Neural cell (in vitro differentiated cells): Measurements from ENCODE around the gene EPB42. TPM values are rescaled to one million over a fixed set of nuclear protein-coding genes. Genes with fewer than 3 reads are reported as not detected.

Source experiments
- H2AFZ ChIP-seq: fragments of 200-600, 300-800 bp; sonication (generic), shearing (Covaris generic); 2 replicates; pipeline ENCODE4 v1.6.0; 2014; ENCODE audit warnings: low read depth, mild to moderate bottlenecking, antibody characterized with exemption, low read length, moderate library complexity
- H3F3A ChIP-seq: fragments of 200-600 bp; shearing (Covaris generic); 2 replicates; pipeline ENCODE4 v1.6.1; 2016; ENCODE audit warnings: mild to moderate bottlenecking, moderate library complexity, mixed read lengths, antibody characterized with exemption, low read length; ENCODE audit not compliant: insufficient read depth, poor library complexity, severe bottlenecking
- H3K27ac ChIP-seq: fragments of 200-600, 300-800 bp; sonication (generic), shearing (Covaris generic); 2 replicates; pipeline ENCODE4 v1.5.1; 2014; ENCODE audit warnings: mild to moderate bottlenecking, low read length, moderate library complexity
- H3K27me3 ChIP-seq: fragments of 300-800, 200-600 bp; sonication (generic), shearing (Covaris generic); 2 replicates; pipeline ENCODE4 v1.6.0; 2014; ENCODE audit warnings: mild to moderate bottlenecking, low read depth, low read length, moderate library complexity; ENCODE audit not compliant: insufficient read depth
- H3K36me3 ChIP-seq: fragments of 300-800, 200-600 bp; sonication (generic), shearing (Covaris generic); 2 replicates; pipeline ENCODE4 v1.5.1; 2014; ENCODE audit warnings: mild to moderate bottlenecking, antibody characterized with exemption, low read length, moderate library complexity; ENCODE audit not compliant: insufficient read depth
- H3K4me2 ChIP-seq: fragments of 300-800, 200-600 bp; sonication (generic), shearing (Covaris generic); 2 replicates; pipeline ENCODE4 v1.6.0; 2014; ENCODE audit warnings: mild to moderate bottlenecking, low read length
- H3K4me3 ChIP-seq: fragments of 300-800, 200-600 bp; sonication (generic), shearing (Covaris generic); 2 replicates; pipeline ENCODE4 v1.5.1; 2014; ENCODE audit warnings: mild to moderate bottlenecking, low read length, moderate library complexity
- H3K79me2 ChIP-seq: fragments of 200-600 bp; shearing (Covaris generic); replicated peaks from 2 replicates; pipeline ENCODE4 v1.6.0; 2014; ENCODE audit warnings: mild to moderate bottlenecking, low read length, moderate library complexity; ENCODE audit not compliant: insufficient read depth
- H3K9ac ChIP-seq: fragments of 300-800, 200-600 bp; sonication (generic), shearing (Covaris generic); 2 replicates; pipeline ENCODE4 v1.6.1; 2016; ENCODE audit warnings: mild to moderate bottlenecking, low read length, mixed read lengths
- H3K9me2 ChIP-seq: fragments of 200-600 bp; shearing (Covaris generic); 2 replicates; pipeline ENCODE4 v1.6.1; 2016; ENCODE audit warnings: mild to moderate bottlenecking, low read length, mixed read lengths; ENCODE audit not compliant: insufficient read depth
- H3K9me3 ChIP-seq: fragments of 200-600, 300-800 bp; sonication (generic), shearing (Covaris generic); 2 replicates; pipeline ENCODE4 v1.6.1; 2016; ENCODE audit warnings: mild to moderate bottlenecking, mixed run types, low read length, moderate library complexity, mixed read lengths
- H4K20me1 ChIP-seq: fragments of 200-600 bp; shearing (Covaris generic); 2 replicates; pipeline ENCODE4 v1.6.1; 2016; ENCODE audit warnings: mild to moderate bottlenecking, mixed run types; ENCODE audit not compliant: insufficient read depth
- CTCF ChIP-seq: fragments of 450-650 bp; IDR thresholded peaks from 2 replicates; pipeline ENCODE4 v1.5.1; 2014; ENCODE audit warnings: antibody characterized with exemption, mild to moderate bottlenecking, moderate library complexity; ENCODE audit not compliant: poor library complexity, severe bottlenecking
- EP300 ChIP-seq: fragments of 450-650 bp; conservative IDR thresholded peaks from 2 replicates; pipeline ENCODE4 v1.6.1; 2014; ENCODE audit warnings: antibody characterized with exemption, mild to moderate bottlenecking, moderate library complexity; ENCODE audit not compliant: poor library complexity, severe bottlenecking
- EZH2 ChIP-seq: fragments of 200-600, 300-800 bp; shearing (Covaris generic), sonication (generic); IDR thresholded peaks from 2 replicates; pipeline ENCODE4 v1.6.1; 2014; ENCODE audit warnings: antibody characterized with exemption, low read length, borderline replicate concordance, mild to moderate bottlenecking; ENCODE audit not compliant: insufficient read depth, poor library complexity, severe bottlenecking
- MXI1 ChIP-seq: fragments of 450-650 bp; conservative IDR thresholded peaks from 2 replicates; pipeline ENCODE4 v1.6.1; 2014; ENCODE audit warnings: antibody characterized with exemption, mild to moderate bottlenecking; ENCODE audit not compliant: poor library complexity, severe bottlenecking
- POLR2AphosphoS5 ChIP-seq: IDR thresholded peaks from 2 replicates; pipeline ENCODE4 v1.6.1; 2012
- RAD21 ChIP-seq: fragments of 450-650 bp; conservative IDR thresholded peaks from 2 replicates; pipeline ENCODE4 v1.6.1; 2014; ENCODE audit warnings: antibody characterized with exemption, mild to moderate bottlenecking, moderate library complexity
- REST ChIP-seq: IDR thresholded peaks from 2 replicates; pipeline ENCODE4 v1.6.1; 2012; ENCODE audit warnings: borderline replicate concordance
- SMC3 ChIP-seq: fragments of 450-650 bp; conservative IDR thresholded peaks from 2 replicates; pipeline ENCODE4 v1.6.1; 2014; ENCODE audit warnings: antibody characterized with exemption, mild to moderate bottlenecking, moderate library complexity; ENCODE audit not compliant: poor library complexity
- TAF1 ChIP-seq: IDR thresholded peaks from 2 replicates; pipeline ENCODE4 v1.6.1; 2012; ENCODE audit warnings: low read depth
- polyA plus RNA-seq: library from polyadenylated mRNA; depleted of rRNA; stranded (reverse); fragments of >200 nt; gene quantifications from 2 replicates; pipeline ENCODE4 v1.2.3, GENCODE V29; 2014

EPB42 gene
- polyA plus RNA-seq, 1 donor from 2014 or later = not detected

GRCh38 chr15:43190178-43190577 is 30.6 kb downstream of the EPB42 start:
- no peak overlapping the region for H2AFZ ChIP-seq
- H3K9me3 ChIP-seq = no peaks in the 10 kb centered on the region
- no peaks in the 10 kb centered on the region for H3K27me3 ChIP-seq
- peaks cover 16% of the 10 kb centered on the region for H3K79me2 ChIP-seq
- no peak overlapping the region for H3K4me3 ChIP-seq
- H3F3A ChIP-seq = no peaks in the 10 kb centered on the region
- no peak for TF ChIP-seq EZH2
- no peak overlapping the region for H3K9ac ChIP-seq
- H3K27ac ChIP-seq = no peak overlapping the region
- H3K4me2 ChIP-seq = no peak overlapping the region
- H3K9me2 ChIP-seq = no peaks in the 10 kb centered on the region
- H4K20me1 ChIP-seq = no peaks in the 10 kb centered on the region
- no peaks in the 10 kb centered on the region for H3K36me3 ChIP-seq

GRCh38 chr15:43189296-43189695 is 31.5 kb downstream of the EPB42 start:
- H4K20me1 ChIP-seq = no peaks in the 10 kb centered on the region
- no peaks in the 10 kb centered on the region for H3K9me2 ChIP-seq
- H2AFZ ChIP-seq = no peak overlapping the region
- H3K4me3 ChIP-seq = no peak overlapping the region
- no peak overlapping the region for H3K9ac ChIP-seq
- peaks cover 16% of the 10 kb centered on the region for H3K79me2 ChIP-seq
- H3K4me2 ChIP-seq = no peak overlapping the region
- H3K9me3 ChIP-seq = no peaks in the 10 kb centered on the region
- TF ChIP-seq EP300 = no peak
- TF ChIP-seq REST = no peak
- TF ChIP-seq MXI1 = no peak
- no peak for TF ChIP-seq POLR2AphosphoS5
- TF ChIP-seq CTCF = no peak
- TF ChIP-seq RAD21 = no peak
- TF ChIP-seq TAF1 = no peak
- TF ChIP-seq EZH2 = no peak
- TF ChIP-seq SMC3 = no peak
- no peaks in the 10 kb centered on the region for H3K27me3 ChIP-seq
- no peaks in the 10 kb centered on the region for H3K36me3 ChIP-seq
- no peak overlapping the region for H3K27ac ChIP-seq
- no peaks in the 10 kb centered on the region for H3F3A ChIP-seq
